H1 (cell line): Measurements from ENCODE around the gene CTIF. TPM values are rescaled to one million over a fixed set of nuclear protein-coding genes. Genes with fewer than 3 reads are reported as not detected.

Source experiments
- CTCF ChIA-PET: fragments of 300-600 bp; sonication (Branson Sonifier 250); formaldehyde crosslinking; loops from one replicate; lab custom pipeline; 2021; ENCODE audit not compliant: partially characterized antibody; lab: Charles Lee
- POLR2A ChIA-PET: fragments of 300-600 bp; sonication (Branson Sonifier 250); formaldehyde crosslinking; loops from one replicate; lab custom pipeline; 2021; ENCODE audit warnings: inconsistent platforms; ENCODE audit not compliant: partially characterized antibody; lab: Charles Lee
- DNase-seq, 2 experiments: peaks; one replicate each; pipeline versions ENCODE4 v3.0.0 to v3.0.0-alpha.2; 2010 to 2022; ENCODE audit warnings: low spot score in 2 of 2, low read depth in 1 of 2, mixed read lengths in 1 of 2
- FAIRE-seq: peaks from 2 replicates; lab custom pipeline; 2011; peaks lifted over from hg19 to GRCh38; lab: Jason Lieb, UNC
- H2AFZ ChIP-seq: 2 replicates; pipeline ENCODE4 v1.8.1; 2012; ENCODE audit warnings: low read length, inconsistent platforms
- H2AK5ac ChIP-seq: 2 replicates; pipeline ENCODE4 v1.6.1; 2013; ENCODE audit warnings: low read depth, low read length
- H2BK120ac ChIP-seq: replicated peaks from 2 replicates; pipeline ENCODE3; 2013; ENCODE audit warnings: low read depth, low read length, inconsistent platforms
- H2BK12ac ChIP-seq: 2 replicates; pipeline ENCODE4 v1.6.1; 2013; ENCODE audit warnings: low read depth, low read length
- H2BK15ac ChIP-seq: 2 replicates; pipeline ENCODE4 v1.6.1; 2013; ENCODE audit warnings: low read length
- H2BK20ac ChIP-seq: 2 replicates; pipeline ENCODE4 v1.6.1; 2013; ENCODE audit warnings: low read length
- H2BK5ac ChIP-seq: 2 replicates; pipeline ENCODE4 v1.6.1; 2013; ENCODE audit warnings: low read depth, low read length
- H3K14ac ChIP-seq: 2 replicates; pipeline ENCODE4 v1.6.1; 2013; ENCODE audit warnings: inconsistent platforms; ENCODE audit not compliant: insufficient read length
- H3K18ac ChIP-seq: 2 replicates; pipeline ENCODE4 v1.6.1; 2013; ENCODE audit warnings: low read length; ENCODE audit errors: extremely low read depth
- H3K23ac ChIP-seq: 2 replicates; pipeline ENCODE4 v1.6.1; 2013; ENCODE audit warnings: inconsistent platforms; ENCODE audit not compliant: insufficient read length
- H3K23me2 ChIP-seq: 2 replicates; pipeline ENCODE4 v1.6.1; 2013; ENCODE audit warnings: low read depth, low read length
- H3K27ac ChIP-seq: 2 replicates; pipeline ENCODE4 v1.6.1; 2011; ENCODE audit warnings: low read depth, low read length, inconsistent platforms
- H3K27me3 ChIP-seq, 4 experiments: replicated peaks in 1 of 4; 1 replicate in 1 of 4; 2 replicates in 3 of 4; pipeline versions ENCODE4 v1.6.1 to v1.8.1; 2011 to 2013; ENCODE audit warnings: low read length in 3 of 4, mild to moderate bottlenecking in 3 of 4, inconsistent platforms in 2 of 4, mixed read lengths in 2 of 4, moderate library complexity in 1 of 4; ENCODE audit not compliant: control insufficient read depth in 3 of 4, insufficient read depth in 3 of 4; ENCODE audit errors: extremely low read depth in 1 of 4
- H3K36me3 ChIP-seq, 4 experiments: 2 replicates each; pipeline versions ENCODE4 v1.6.1 to v1.8.1; 2011 to 2013; ENCODE audit warnings: mild to moderate bottlenecking in 4 of 4, low read length in 3 of 4, moderate library complexity in 2 of 4, control low read depth in 1 of 4, inconsistent platforms in 1 of 4; ENCODE audit not compliant: insufficient read depth in 4 of 4, control insufficient read depth in 2 of 4
- H3K4ac ChIP-seq: replicated peaks from 2 replicates; pipeline ENCODE3; 2013; ENCODE audit warnings: low read length, low read depth, mixed read lengths, inconsistent platforms; ENCODE audit not compliant: insufficient read length
- H3K4me1 ChIP-seq, 4 experiments: replicated peaks in 1 of 4; 1 replicate in 1 of 4; 2 replicates in 3 of 4; pipeline versions ENCODE4 v1.6.1 to v1.8.1; 2011 to 2013; ENCODE audit warnings: low read length in 3 of 4, inconsistent platforms in 2 of 4, mixed read lengths in 1 of 4; ENCODE audit not compliant: insufficient read depth in 4 of 4, control insufficient read depth in 3 of 4
- H3K4me2 ChIP-seq, 2 experiments: 2 replicates each; pipeline versions ENCODE4 v1.6.1 to v1.8.1; 2011 to 2013; ENCODE audit warnings: low read depth in 2 of 2, low read length in 2 of 2, control low read depth in 1 of 2, inconsistent platforms in 1 of 2, mild to moderate bottlenecking in 1 of 2; ENCODE audit not compliant: insufficient read depth in 1 of 2
- H3K4me3 ChIP-seq, 4 experiments: fragments of 200-600, 300-600 bp in 1 of 4; sonication (generic), shearing (Covaris generic), sonication (Bioruptor Twin) in 1 of 4; 2 replicates each; pipeline versions ENCODE4 v1.5.1 to v1.8.1; 2011 to 2016; ENCODE audit warnings: low read length in 4 of 4, low read depth in 3 of 4, control low read depth in 2 of 4, inconsistent platforms in 2 of 4, mild to moderate bottlenecking in 2 of 4, mixed read lengths in 1 of 4, moderate library complexity in 1 of 4; ENCODE audit not compliant: insufficient read depth in 2 of 4; ENCODE audit errors: extremely low read depth in 1 of 4
- H3K56ac ChIP-seq: replicated peaks from 2 replicates; pipeline ENCODE3; 2013; ENCODE audit warnings: low read depth, mild to moderate bottlenecking, mixed read lengths, low read length, inconsistent platforms; ENCODE audit not compliant: insufficient read length
- H3K79me1 ChIP-seq: 2 replicates; pipeline ENCODE4 v1.6.1; 2013; ENCODE audit warnings: low read depth, low read length, control low read depth
- H3K79me2 ChIP-seq, 2 experiments: 2 replicates each; pipeline versions ENCODE4 v1.6.1 to v1.8.1; 2012 to 2013; ENCODE audit warnings: low read length in 2 of 2, mild to moderate bottlenecking in 2 of 2, inconsistent platforms in 1 of 2; ENCODE audit not compliant: insufficient read depth in 2 of 2, control insufficient read depth in 1 of 2
- H3K9ac ChIP-seq, 4 experiments: replicated peaks in 1 of 4; 1 replicate in 1 of 4; 2 replicates in 3 of 4; pipeline versions ENCODE4 v1.6.1 to v1.8.1; 2011 to 2013; ENCODE audit warnings: low read depth in 3 of 4, low read length in 3 of 4, control low read depth in 2 of 4, mild to moderate bottlenecking in 2 of 4, moderate library complexity in 2 of 4, inconsistent platforms in 1 of 4; ENCODE audit errors: extremely low read depth in 1 of 4
- H3K9me3 ChIP-seq, 2 experiments: 2 replicates each; pipeline versions ENCODE4 v1.6.1 to v1.8.1; 2012 to 2013; ENCODE audit warnings: mild to moderate bottlenecking in 2 of 2, moderate library complexity in 2 of 2, control low read depth in 1 of 2, inconsistent platforms in 1 of 2, low read depth in 1 of 2, low read length in 1 of 2, mixed read lengths in 1 of 2; ENCODE audit not compliant: insufficient read depth in 2 of 2
- H4K20me1 ChIP-seq, 2 experiments: replicated peaks in 1 of 2; 2 replicates each; pipeline versions ENCODE3 to v1.8.1; 2011 to 2013; ENCODE audit warnings: inconsistent platforms in 2 of 2, low read length in 2 of 2, mild to moderate bottlenecking in 1 of 2; ENCODE audit not compliant: insufficient read depth in 2 of 2, control insufficient read depth in 1 of 2
- H4K5ac ChIP-seq: 2 replicates; pipeline ENCODE4 v1.6.1; 2013; ENCODE audit warnings: low read length, low read depth, mixed read lengths, inconsistent platforms; ENCODE audit not compliant: insufficient read length
- H4K8ac ChIP-seq: 2 replicates; pipeline ENCODE4 v1.8.0; 2013; ENCODE audit warnings: mild to moderate bottlenecking, moderate library complexity, low read length, inconsistent platforms; ENCODE audit not compliant: insufficient read depth; ENCODE audit errors: extremely low read depth
- H4K91ac ChIP-seq: replicated peaks from 2 replicates; pipeline ENCODE3; 2013; ENCODE audit warnings: low read length, mixed read lengths, inconsistent platforms; ENCODE audit not compliant: insufficient read length
- CBX5 ChIP-seq: fragments of 300-800, 300-1000 bp; sonication (generic); IDR thresholded peaks from 2 replicates; pipeline ENCODE4 v1.7.1; 2016; ENCODE audit warnings: antibody characterized with exemption, low read length, low read depth
- CEBPB ChIP-seq: IDR thresholded peaks from 2 replicates; pipeline ENCODE4 v1.6.1; 2012; ENCODE audit warnings: low read depth, low read length
- CTCF ChIP-seq, 3 experiments: IDR thresholded peaks; 1 replicate in 2 of 3; 2 replicates in 1 of 3; pipeline versions ENCODE4 v1.5.1 to v1.6.1; 2011; ENCODE audit warnings: low read length in 3 of 3, mild to moderate bottlenecking in 3 of 3, inconsistent platforms in 2 of 3, low read depth in 1 of 3, moderate library complexity in 1 of 3; ENCODE audit not compliant: insufficient read depth in 1 of 3; ENCODE audit errors: control extremely low read depth in 1 of 3
- GABPA ChIP-seq: IDR thresholded peaks from 2 replicates; pipeline ENCODE4 v1.6.1; 2011; ENCODE audit warnings: mild to moderate bottlenecking, low read length, moderate library complexity, borderline replicate concordance; ENCODE audit not compliant: insufficient read depth
- POLR2AphosphoS5 ChIP-seq: IDR thresholded peaks from 2 replicates; pipeline ENCODE4 v1.6.1; 2011; ENCODE audit warnings: low read depth, low read length
- RAD21 ChIP-seq, 2 experiments: IDR thresholded peaks in 1 of 2; conservative IDR thresholded peaks in 1 of 2; 2 replicates each; pipeline ENCODE4 v1.6.1; 2011; ENCODE audit warnings: low read depth in 2 of 2, low read length in 2 of 2, improper control_type of control experiment in 1 of 2, inconsistent platforms in 1 of 2, mild to moderate bottlenecking in 1 of 2, moderate library complexity in 1 of 2
- SIN3A ChIP-seq, 2 experiments: IDR thresholded peaks in 1 of 2; conservative IDR thresholded peaks in 1 of 2; 2 replicates each; pipeline ENCODE4 v1.6.1; 2011 to 2012; ENCODE audit warnings: low read length in 2 of 2, improper control_type of control experiment in 1 of 2, low read depth in 1 of 2, mild to moderate bottlenecking in 1 of 2
- SUZ12 ChIP-seq: fragments of 200-600 bp; sonication (generic); IDR thresholded peaks from 2 replicates; pipeline ENCODE4 v1.6.1; 2012; ENCODE audit warnings: mild to moderate bottlenecking, inconsistent platforms, low read length, moderate library complexity, mixed read lengths
- TCF12 ChIP-seq: IDR thresholded peaks from 2 replicates; pipeline ENCODE4 v1.6.1; 2011; ENCODE audit warnings: low read depth, mild to moderate bottlenecking, low read length
- WGBS, 2 experiments: shearing (Covaris generic) in 1 of 2; methylation state at CpG; one replicate each; pipeline versions ENCODE4 v1.1.6 to v1.1.7; 2013 to 2015; ENCODE audit warnings: low lambda C conversion rate in 2 of 2, mixed read lengths in 2 of 2, inconsistent platforms in 1 of 2, low coverage in 1 of 2, missing lambda C conversion rate in 1 of 2; ENCODE audit not compliant: insufficient replicate concordance in 2 of 2, insufficient coverage in 1 of 2, insufficient read length in 1 of 2; ENCODE audit errors: extremely low coverage in 1 of 2, missing lambda C conversion rate in 1 of 2; 5-methylcytosine and 5-hydroxymethylcytosine counted together
- polyA plus RNA-seq, 7 experiments: library from polyadenylated mRNA; depleted of rRNA in 3 of 7; stranded (reverse) in 5 of 7; unstranded in 2 of 7; fragments of >200 nt in 5 of 7; fragments of 200-250 nt in 2 of 7; gene quantifications; 1 replicate in 5 of 7; 2 replicates in 1 of 7; 4 replicates in 1 of 7; pipeline versions ENCODE4 v1.2.1 to v1.2.3, GENCODE V29; 2011 to 2013; ENCODE audit warnings: missing spikeins in 2 of 7, mixed read lengths in 2 of 7
- total RNA-seq: library from RNA; stranded (reverse); fragmentation: NEBNext Ultra II Directional; extraction: Animal tissue kit (Norgen Biotek cat#: 25700); gene quantifications from 2 replicates; pipeline ENCODE4 v1.2.1, GENCODE V29; 2021

The CTIF gene
- total and polyA plus RNA-seq, 2 of the 8 experiments (the other 6 are each of a cell fraction or from before 2014, with no cell fraction given): 9.0 to 17.8 TPM

DNA sequence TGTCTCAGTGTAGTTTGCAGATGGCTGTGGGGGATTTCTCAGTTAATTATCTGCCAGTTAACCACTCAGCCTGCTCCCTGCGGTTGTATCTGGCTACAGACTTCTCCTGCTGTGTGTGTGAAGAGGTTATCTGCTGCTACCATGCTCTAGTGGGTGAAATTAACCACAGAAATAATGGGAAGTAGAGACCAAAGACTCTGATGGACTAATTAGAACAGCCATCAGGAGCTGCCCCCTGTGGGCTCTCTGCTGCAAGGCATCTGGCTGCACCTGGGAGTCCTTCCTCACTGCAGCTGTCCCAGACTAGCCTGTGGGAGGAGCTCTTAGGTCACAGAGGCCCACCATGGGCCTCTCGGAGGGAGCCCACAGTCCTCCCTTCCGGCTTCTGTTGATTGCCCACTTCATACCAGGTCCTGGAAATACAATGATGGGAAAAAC, 66.6 kb downstream of the CTIF start:
- Histone ChIP-seq H3K27ac (no peak overlapping the region), H4K91ac (no peak overlapping the region), H2AFZ (no peak overlapping the region), H2BK12ac (peak overlapping the region; percentile 42; the same call in 1 of the 2 replicates), H3K14ac (no peak overlapping the region), H4K20me1 (peaks cover 2 to 9% of the 10 kb centered on the region in 2 experiments), H3K9ac (no peak overlapping the region), H4K8ac (no peak overlapping the region), H4K5ac (no peak overlapping the region), H3K56ac (no peak overlapping the region), H3K23ac (no peak overlapping the region), H3K36me3 (no peaks in the 10 kb centered on the region), H3K4me3 (no peak overlapping the region), H3K4ac (no peak overlapping the region), H2BK20ac (no peak overlapping the region), H2BK120ac (no peak overlapping the region), H3K9me3 (no peaks in the 10 kb centered on the region), H3K23me2 (peaks cover 10% of the 10 kb centered on the region; the same call in 1 of the 2 replicates), H2BK5ac (no peak overlapping the region), H3K79me1 (peaks cover 9% of the 10 kb centered on the region; the same call in 1 of the 2 replicates), H3K79me2 (peaks cover 0 to 5% of the 10 kb centered on the region in 2 experiments; a peak in 1 of 4 replicates), H3K4me1 (peaks cover 0 to 7% (median 0%) of the 10 kb centered on the region in 4 experiments; a peak in 2 of 7 replicates), H2AK5ac (no peak overlapping the region), H3K18ac (no peak overlapping the region), H3K4me2 (no peak overlapping the region), H2BK15ac (0 out of 2 replicates have a peak overlapping the region, but pooled peaks have one; percentile 16), H3K27me3 (no peaks in the 10 kb centered on the region)
- peak; percentile 50 to 73 for DNase-seq
- CTCF ChIA-PET: interaction anchor here (0.7 to 6.3 kb wide), 42 partner anchors 8 to 271 kb away, joined by 3 to 72 read pairs (median 4); partner anchors contain the start of gene CTIF
- WGBS, 2 experiments: 63% methylated on average over 3 of the region's 3 CpGs; no CpG with 5 or more reads in 1 of the 2 experiments
- TF ChIP-seq CEBPB: no peak
- TF ChIP-seq CBX5: no peak
- TF ChIP-seq CTCF (IDR thresholded peaks at IDR 0.05; ENCODE audit: control extremely low read depth in 1 of 3, insufficient read depth in 1 of 3, low read depth in 1 of 3, low read length in 3 of 3): peak; percentile 73 to 97 (median 81)
- no peak for TF ChIP-seq SUZ12
- peak; percentile 90 for TF ChIP-seq TCF12
- no peak for TF ChIP-seq POLR2AphosphoS5
- TF ChIP-seq RAD21 (IDR thresholded peaks at IDR 0.05 in 1 of 2, conservative IDR thresholded peaks at IDR 0.05 in 1 of 2; ENCODE audit: low read depth in 2 of 2, low read length in 2 of 2): peak; percentile 74 to 83
- TF ChIP-seq SIN3A (conservative IDR thresholded peaks at IDR 0.05 in 1 of 2, IDR thresholded peaks at IDR 0.05 in 1 of 2; ENCODE audit: low read depth in 1 of 2, low read length in 2 of 2): no peak
- TF ChIP-seq GABPA: no peak
- POLR2A ChIA-PET: interaction anchor here (0.6 to 1.5 kb wide), 3 partner anchors 10 to 44 kb away, joined by 3 to 4 read pairs (median 3); no protein-coding TSS in a partner anchor
- peak; percentile 58 for FAIRE-seq
